DOHH2 (cell line): ENCODE results near the gene CACHD1.

ENCODE experiments used
- EZH2phosphoT487 ChIP-seq: fragments of 200-600 bp; sonication (generic); IDR thresholded peaks from 2 replicates; pipeline ENCODE4 v1.6.1; 2017; ENCODE audit warnings: borderline replicate concordance, mild to moderate bottlenecking, antibody characterized with exemption, low read length, moderate library complexity, mixed read lengths
- TF ChIP-seq, protein P1 (sequence below): fragments of 200-600 bp; sonication (generic); IDR thresholded peaks from one replicate; pipeline ENCODE4 v1.5.1; 2014; ENCODE audit warnings: antibody characterized with exemption, mild to moderate bottlenecking, low read depth, low read length; ENCODE audit not compliant: poor library complexity, severe bottlenecking

DNA sequence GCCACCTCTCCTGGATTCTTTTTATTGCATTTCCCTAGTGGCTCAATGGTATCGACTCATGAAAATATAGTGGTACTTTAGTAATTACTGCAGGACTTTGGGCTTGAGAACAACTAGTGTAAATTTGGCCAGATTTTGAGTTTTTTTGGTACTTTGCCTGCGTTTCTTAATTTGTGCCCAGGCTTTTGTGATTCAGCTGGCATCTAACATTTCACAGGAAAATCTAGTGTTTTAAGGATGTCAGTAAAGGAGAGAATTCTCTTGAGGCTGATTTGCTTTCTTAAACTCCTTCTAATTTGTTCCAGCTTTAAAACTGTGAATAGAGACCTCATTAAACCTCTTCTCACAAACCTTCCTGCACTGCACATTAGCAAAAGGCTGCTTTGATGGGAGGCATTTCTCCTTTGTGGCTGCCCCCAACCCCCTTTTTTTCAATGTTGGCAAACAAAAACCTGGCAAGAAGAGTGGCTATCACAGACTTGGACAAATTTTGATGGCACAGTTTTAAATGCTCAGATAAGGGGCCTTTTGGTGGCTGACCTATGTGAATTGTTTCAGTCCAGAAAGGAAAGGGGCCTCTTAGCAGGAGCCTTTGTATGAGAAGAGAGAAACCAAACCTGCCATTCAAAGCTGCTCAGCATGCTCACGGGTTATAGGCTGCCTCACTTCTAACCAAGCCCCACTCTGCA, 161.6 kb downstream of the CACHD1 start:
- TF ChIP-seq, protein P1, sequence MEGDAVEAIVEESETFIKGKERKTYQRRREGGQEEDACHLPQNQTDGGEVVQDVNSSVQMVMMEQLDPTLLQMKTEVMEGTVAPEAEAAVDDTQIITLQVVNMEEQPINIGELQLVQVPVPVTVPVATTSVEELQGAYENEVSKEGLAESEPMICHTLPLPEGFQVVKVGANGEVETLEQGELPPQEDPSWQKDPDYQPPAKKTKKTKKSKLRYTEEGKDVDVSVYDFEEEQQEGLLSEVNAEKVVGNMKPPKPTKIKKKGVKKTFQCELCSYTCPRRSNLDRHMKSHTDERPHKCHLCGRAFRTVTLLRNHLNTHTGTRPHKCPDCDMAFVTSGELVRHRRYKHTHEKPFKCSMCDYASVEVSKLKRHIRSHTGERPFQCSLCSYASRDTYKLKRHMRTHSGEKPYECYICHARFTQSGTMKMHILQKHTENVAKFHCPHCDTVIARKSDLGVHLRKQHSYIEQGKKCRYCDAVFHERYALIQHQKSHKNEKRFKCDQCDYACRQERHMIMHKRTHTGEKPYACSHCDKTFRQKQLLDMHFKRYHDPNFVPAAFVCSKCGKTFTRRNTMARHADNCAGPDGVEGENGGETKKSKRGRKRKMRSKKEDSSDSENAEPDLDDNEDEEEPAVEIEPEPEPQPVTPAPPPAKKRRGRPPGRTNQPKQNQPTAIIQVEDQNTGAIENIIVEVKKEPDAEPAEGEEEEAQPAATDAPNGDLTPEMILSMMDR: no peak
- TF ChIP-seq EZH2phosphoT487: no peak
